ENCODE measurements around the gene MORC4. TPM values are rescaled to one million over a fixed set of nuclear protein-coding genes. Genes with fewer than 3 reads are reported as not detected.
A peak's percentile ranks its signal among the peaks of the same experiment; 100 is the strongest.
"Not testable (repeated sequence)": the region's sequence is repeated elsewhere in the genome, so short reads cannot be mapped to it uniquely, and the experiment has no call there.

The MORC4 gene
- total RNA-seq, 1 donor from 2014 or later, result 16.3 TPM

- Histone ChIP-seq H3K36me3 (no peaks in the 10 kb centered on the region), H3K27ac (no peak overlapping the region), H3K4me1 (no peaks in the 10 kb centered on the region), H3K9me3 (no peaks in the 10 kb centered on the region), H3K27me3 (no peaks in the 10 kb centered on the region), H3K4me3 (no peak overlapping the region)
- TF ChIP-seq, protein P1, sequence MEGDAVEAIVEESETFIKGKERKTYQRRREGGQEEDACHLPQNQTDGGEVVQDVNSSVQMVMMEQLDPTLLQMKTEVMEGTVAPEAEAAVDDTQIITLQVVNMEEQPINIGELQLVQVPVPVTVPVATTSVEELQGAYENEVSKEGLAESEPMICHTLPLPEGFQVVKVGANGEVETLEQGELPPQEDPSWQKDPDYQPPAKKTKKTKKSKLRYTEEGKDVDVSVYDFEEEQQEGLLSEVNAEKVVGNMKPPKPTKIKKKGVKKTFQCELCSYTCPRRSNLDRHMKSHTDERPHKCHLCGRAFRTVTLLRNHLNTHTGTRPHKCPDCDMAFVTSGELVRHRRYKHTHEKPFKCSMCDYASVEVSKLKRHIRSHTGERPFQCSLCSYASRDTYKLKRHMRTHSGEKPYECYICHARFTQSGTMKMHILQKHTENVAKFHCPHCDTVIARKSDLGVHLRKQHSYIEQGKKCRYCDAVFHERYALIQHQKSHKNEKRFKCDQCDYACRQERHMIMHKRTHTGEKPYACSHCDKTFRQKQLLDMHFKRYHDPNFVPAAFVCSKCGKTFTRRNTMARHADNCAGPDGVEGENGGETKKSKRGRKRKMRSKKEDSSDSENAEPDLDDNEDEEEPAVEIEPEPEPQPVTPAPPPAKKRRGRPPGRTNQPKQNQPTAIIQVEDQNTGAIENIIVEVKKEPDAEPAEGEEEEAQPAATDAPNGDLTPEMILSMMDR (IDR thresholded peaks at IDR 0.05), result no peak
- no peak for DNase-seq
- peak; percentile 55 for ATAC-seq
- intact Hi-C loops (cut with DNase I), result no loop called here
Observed at GRCh38 chrX:106976416-106976815, 23.6 kb downstream of the MORC4 start.

GRCh38 chrX:106973433-106974149, 26.4 kb downstream of the MORC4 start:
- TF ChIP-seq, protein P1 (IDR thresholded peaks at IDR 0.05), result no peak
- intact Hi-C loops (cut with DNase I), result no loop called here
- Histone ChIP-seq H3K9me3 (no peaks in the 10 kb centered on the region), H3K4me3 (no peak overlapping the region), H3K36me3 (no peaks in the 10 kb centered on the region), H3K4me1 (no peaks in the 10 kb centered on the region), H3K27me3 (no peaks in the 10 kb centered on the region), H3K27ac (no peak overlapping the region)
- ATAC-seq (no peak), DNase-seq (no peak)

DNA sequence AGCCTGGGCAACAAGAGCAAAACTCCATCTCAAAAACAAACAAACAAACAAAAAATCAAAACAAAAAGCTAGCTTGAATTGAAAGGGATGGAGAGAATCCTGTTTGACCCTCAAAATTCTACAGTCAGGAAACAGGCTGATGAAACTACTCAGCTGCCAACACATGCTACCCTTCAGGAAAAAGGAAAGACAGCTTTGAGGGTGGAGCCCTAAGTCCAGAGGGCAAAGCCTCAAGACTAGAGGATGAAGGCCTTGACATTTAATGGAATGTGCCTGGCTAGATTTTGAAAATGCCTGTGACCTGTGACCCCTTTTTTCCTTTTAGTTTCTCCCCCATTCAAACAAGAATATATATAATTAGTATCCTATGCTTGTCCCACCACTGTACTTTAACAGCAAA, 27.1 kb downstream of the MORC4 start:
- H3K36me3 ChIP-seq, result no peaks in the 10 kb centered on the region
- ATAC-seq (no peak), DNase-seq (no peak)
- TF ChIP-seq, protein P1 (IDR thresholded peaks at IDR 0.05), result no peak
- H3K4me3 ChIP-seq, result no peak overlapping the region
- no peaks in the 10 kb centered on the region for H3K27me3 ChIP-seq
- intact Hi-C loops (cut with DNase I), result no loop called here
- H3K9me3 ChIP-seq, result no peaks in the 10 kb centered on the region
- H3K27ac ChIP-seq, result no peak overlapping the region
- no peaks in the 10 kb centered on the region for H3K4me1 ChIP-seq

GRCh38 chrX:106966547-106966946, 33.5 kb downstream of the MORC4 start:
- H3K27ac ChIP-seq; intact Hi-C loops (cut with DNase I); H3K9me3 ChIP-seq; H3K4me1 ChIP-seq; H3K27me3 ChIP-seq; H3K36me3 ChIP-seq; H3K4me3 ChIP-seq: not testable (repeated sequence)
- ATAC-seq, result peak; percentile 51
- DNase-seq, result peak; percentile 63

DNA sequence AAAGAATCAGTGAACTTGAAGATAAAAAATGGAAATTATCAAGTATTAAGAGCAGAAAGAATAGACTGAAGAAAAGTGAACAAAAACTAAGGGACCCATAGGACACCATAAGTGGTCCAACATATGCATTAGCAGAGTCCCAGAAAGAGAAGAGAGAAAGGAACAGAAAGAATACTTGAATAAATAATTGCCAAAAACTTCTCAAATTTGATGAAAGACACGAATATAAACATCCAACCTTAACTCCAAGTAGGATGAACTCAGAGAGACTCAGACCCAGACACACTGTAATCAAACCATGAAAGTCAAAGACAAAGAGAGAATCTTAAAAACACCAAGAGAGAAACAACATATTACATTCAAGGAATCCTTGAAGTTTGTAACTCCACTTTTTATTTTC, 35.7 kb downstream of the MORC4 start:
- no peaks in the 10 kb centered on the region for H3K4me1 ChIP-seq
- H3K9me3 ChIP-seq, result no peaks in the 10 kb centered on the region
- no peak overlapping the region for H3K27ac ChIP-seq
- ATAC-seq (no peak), DNase-seq (no peak)
- H3K36me3 ChIP-seq, result no peaks in the 10 kb centered on the region
- intact Hi-C loops (cut with DNase I), result no loop called here
- TF ChIP-seq, protein P1 (IDR thresholded peaks at IDR 0.05), result no peak
- no peaks in the 10 kb centered on the region for H3K27me3 ChIP-seq
- no peak overlapping the region for H3K4me3 ChIP-seq

DNA sequence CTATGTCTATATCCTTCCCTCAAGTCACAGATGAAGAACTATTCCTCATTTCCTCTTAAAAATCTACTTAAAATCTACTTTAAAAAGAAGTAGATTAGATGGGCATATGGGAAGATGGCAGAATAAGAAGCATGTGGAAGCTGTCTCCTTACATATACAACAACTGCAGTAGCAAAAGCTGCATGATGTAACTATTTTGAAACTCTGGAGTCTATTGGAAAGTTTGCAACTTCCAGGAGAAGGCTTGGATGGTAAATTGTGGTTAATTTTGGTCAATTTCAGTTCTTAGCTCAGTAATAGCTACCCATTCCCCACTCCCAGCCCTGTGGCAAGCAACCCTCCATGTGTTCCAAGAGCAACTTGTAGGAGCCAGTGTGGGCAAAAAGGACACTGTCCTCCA, 36.9 kb downstream of the MORC4 start:
- DNase-seq (no peak), ATAC-seq (no peak)
- Histone ChIP-seq H3K4me3 (no peak overlapping the region), H3K36me3 (no peaks in the 10 kb centered on the region), H3K9me3 (no peaks in the 10 kb centered on the region), H3K4me1 (no peaks in the 10 kb centered on the region), H3K27ac (no peak overlapping the region), H3K27me3 (no peaks in the 10 kb centered on the region)
- TF ChIP-seq, protein P1 (IDR thresholded peaks at IDR 0.05), result no peak
- intact Hi-C loops (cut with DNase I), result no loop called here
